ENCODE measurements around the gene F7.

Gene F7

DNA sequence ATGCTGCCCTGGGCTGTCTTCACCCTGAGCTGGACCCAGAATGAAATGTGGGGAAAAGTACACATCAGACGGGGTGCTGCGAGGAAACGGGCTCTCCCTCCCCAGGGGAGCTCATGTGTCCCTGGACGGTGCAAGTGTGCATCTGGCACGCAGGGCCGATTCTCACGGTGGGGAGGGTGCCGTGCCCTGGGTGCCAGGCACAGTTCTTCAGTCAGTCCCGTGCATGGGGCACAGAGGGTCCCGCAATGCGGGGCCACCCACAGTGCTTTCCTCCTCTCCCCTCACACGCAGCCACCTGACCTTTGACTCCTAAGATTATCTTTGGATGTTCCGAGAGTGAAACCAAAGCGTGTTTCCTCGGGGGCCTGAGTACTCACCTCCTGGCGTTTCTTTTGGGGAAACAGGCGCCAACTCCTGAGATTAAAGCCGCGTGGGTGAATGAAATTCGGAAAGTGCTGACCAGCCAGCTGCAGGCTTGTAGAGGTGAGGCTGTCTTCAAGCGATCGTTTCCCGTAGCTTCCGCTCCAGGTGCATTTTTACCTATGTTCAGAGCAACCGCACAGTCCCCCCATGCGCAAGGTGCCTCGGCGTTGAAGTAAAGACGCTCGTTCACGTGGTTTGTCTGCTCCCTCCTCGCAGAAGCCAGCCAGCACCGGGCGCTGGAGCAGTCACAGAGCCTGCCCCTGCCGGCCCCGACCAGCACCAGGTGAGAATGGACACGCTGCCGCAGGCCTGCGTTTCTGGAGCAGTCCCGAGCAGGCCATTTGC, 17.5 kb upstream of the F7 start:
- TF ChIP-seq REST (IDR thresholded peaks at IDR 0.05; ENCODE audit: low read depth) (no peak), ZBTB7A (IDR thresholded peaks at IDR 0.05; ENCODE audit: low read depth) (no peak), TAF1 (IDR thresholded peaks at IDR 0.05; ENCODE audit: low read depth) (no peak), TEAD4 (IDR thresholded peaks at IDR 0.05) (no peak), RAD21 (IDR thresholded peaks at IDR 0.05; ENCODE audit: low read depth) (no peak), FOXM1 (IDR thresholded peaks at IDR 0.05; ENCODE audit: borderline replicate concordance, low read depth) (no peak), CEBPB (IDR thresholded peaks at IDR 0.05) (no peak), YY1 (IDR thresholded peaks at IDR 0.05; ENCODE audit: low read depth) (no peak), EGR1 (IDR thresholded peaks at IDR 0.05) (no peak), CREB1 (IDR thresholded peaks at IDR 0.05; ENCODE audit: low read depth) (no peak), USF1 (IDR thresholded peaks at IDR 0.05) (no peak), TCF12 (IDR thresholded peaks at IDR 0.05; ENCODE audit: low read depth) (no peak), NFIC (IDR thresholded peaks at IDR 0.05) (no peak), EP300 (IDR thresholded peaks at IDR 0.05; ENCODE audit: borderline replicate concordance) (no peak)
- TF ChIP-seq, protein P1, sequence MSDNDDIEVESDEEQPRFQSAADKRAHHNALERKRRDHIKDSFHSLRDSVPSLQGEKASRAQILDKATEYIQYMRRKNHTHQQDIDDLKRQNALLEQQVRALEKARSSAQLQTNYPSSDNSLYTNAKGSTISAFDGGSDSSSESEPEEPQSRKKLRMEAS (IDR thresholded peaks at IDR 0.05): no peak

DNA sequence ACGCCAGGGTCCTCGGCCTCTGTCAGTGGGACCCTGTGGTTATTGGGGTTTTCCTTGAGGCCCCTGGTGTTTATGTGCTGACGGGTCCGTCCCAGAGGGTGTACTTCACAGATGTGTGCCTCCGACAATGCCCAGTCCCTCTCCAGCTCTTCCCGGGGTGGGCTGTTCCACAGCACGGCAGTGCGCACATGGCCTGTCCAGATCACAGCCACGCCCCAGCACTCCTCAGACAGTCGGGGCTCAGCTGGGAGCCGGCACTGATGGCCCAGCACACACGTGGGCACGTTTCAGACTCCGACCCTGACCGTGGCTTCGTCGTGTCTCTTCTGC, 16.9 kb upstream of the F7 start:
- TF ChIP-seq EP300 (IDR thresholded peaks at IDR 0.05; ENCODE audit: borderline replicate concordance): no peak
- TF ChIP-seq REST (IDR thresholded peaks at IDR 0.05; ENCODE audit: low read depth): no peak
- TF ChIP-seq TEAD4 (IDR thresholded peaks at IDR 0.05): no peak
- no peak for TF ChIP-seq RAD21 (IDR thresholded peaks at IDR 0.05; ENCODE audit: low read depth)
- TF ChIP-seq USF1 (IDR thresholded peaks at IDR 0.05): no peak
- no peak for TF ChIP-seq ZBTB7A (IDR thresholded peaks at IDR 0.05; ENCODE audit: low read depth)
- TF ChIP-seq YY1 (IDR thresholded peaks at IDR 0.05; ENCODE audit: low read depth): no peak
- TF ChIP-seq CEBPB (IDR thresholded peaks at IDR 0.05): no peak
- TF ChIP-seq, protein P1 (IDR thresholded peaks at IDR 0.05): no peak
- TF ChIP-seq CREB1 (IDR thresholded peaks at IDR 0.05; ENCODE audit: low read depth): no peak
- TF ChIP-seq TAF1 (IDR thresholded peaks at IDR 0.05; ENCODE audit: low read depth): no peak
- no peak for TF ChIP-seq EGR1 (IDR thresholded peaks at IDR 0.05)
- TF ChIP-seq NFIC (IDR thresholded peaks at IDR 0.05): no peak
- TF ChIP-seq FOXM1 (IDR thresholded peaks at IDR 0.05; ENCODE audit: borderline replicate concordance, low read depth): no peak
- TF ChIP-seq TCF12 (IDR thresholded peaks at IDR 0.05; ENCODE audit: low read depth): no peak

- TF ChIP-seq CREB1 (IDR thresholded peaks at IDR 0.05; ENCODE audit: low read depth) (no peak), RAD21 (IDR thresholded peaks at IDR 0.05; ENCODE audit: low read depth) (no peak), CEBPB (IDR thresholded peaks at IDR 0.05) (no peak), ZBTB7A (IDR thresholded peaks at IDR 0.05; ENCODE audit: low read depth) (no peak), TCF12 (IDR thresholded peaks at IDR 0.05; ENCODE audit: low read depth) (no peak), YY1 (IDR thresholded peaks at IDR 0.05; ENCODE audit: low read depth) (no peak), NFIC (IDR thresholded peaks at IDR 0.05) (no peak), USF1 (IDR thresholded peaks at IDR 0.05) (no peak), REST (IDR thresholded peaks at IDR 0.05; ENCODE audit: low read depth) (no peak)
Measured at GRCh38 chr13:113089693-113090414, 15.7 kb upstream of the F7 start.

Data from Ishikawa (cell line).